GM12891 (cell line): ENCODE results near the gene FAM25G.
"Not testable (repeated sequence)": the region's sequence is repeated elsewhere in the genome, so short reads cannot be mapped to it uniquely, and the experiment has no call there.

ENCODE experiments used
- POLR2A ChIP-seq: IDR thresholded peaks from 2 replicates; pipeline ENCODE4 v1.6.1; 2011; ENCODE audit warnings: low read depth, low read length, control low read depth
- POLR2AphosphoS5 ChIP-seq: IDR thresholded peaks from 2 replicates; pipeline ENCODE4 v1.6.1; 2011; ENCODE audit warnings: low read depth, low read length, control low read depth
- SPI1 ChIP-seq: IDR thresholded peaks from 2 replicates; pipeline ENCODE4 v1.6.1; 2011; ENCODE audit warnings: low read depth, low read length, control low read depth
- TAF1 ChIP-seq: IDR thresholded peaks from 2 replicates; pipeline ENCODE4 v1.6.1; 2011; ENCODE audit warnings: low read depth, low read length, control low read depth

DNA sequence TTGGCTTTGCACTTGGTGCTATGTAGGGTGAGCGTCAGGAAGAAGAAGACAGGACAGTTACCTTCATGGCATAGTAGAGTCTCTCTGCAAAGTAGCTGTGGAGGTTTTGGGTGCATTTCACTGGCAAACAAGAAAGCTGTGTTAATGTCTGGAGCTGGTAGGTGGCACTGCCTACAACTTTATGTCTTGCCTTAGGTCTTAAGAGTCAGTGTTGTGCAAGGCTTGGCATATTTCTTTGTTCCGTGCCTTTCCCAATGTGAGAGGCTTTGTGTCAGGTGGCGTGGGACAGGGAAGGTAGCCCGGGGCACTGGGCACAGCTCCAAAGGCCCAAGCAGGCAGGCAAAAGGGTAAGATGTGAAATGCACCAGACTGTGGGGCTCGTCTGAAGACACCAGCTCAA is 19.4 kb downstream of the FAM25G start:
- TF ChIP-seq POLR2AphosphoS5, TAF1, POLR2A, SPI1: not testable (repeated sequence)
